ENCODE data around the gene KIAA1217.

DNA sequence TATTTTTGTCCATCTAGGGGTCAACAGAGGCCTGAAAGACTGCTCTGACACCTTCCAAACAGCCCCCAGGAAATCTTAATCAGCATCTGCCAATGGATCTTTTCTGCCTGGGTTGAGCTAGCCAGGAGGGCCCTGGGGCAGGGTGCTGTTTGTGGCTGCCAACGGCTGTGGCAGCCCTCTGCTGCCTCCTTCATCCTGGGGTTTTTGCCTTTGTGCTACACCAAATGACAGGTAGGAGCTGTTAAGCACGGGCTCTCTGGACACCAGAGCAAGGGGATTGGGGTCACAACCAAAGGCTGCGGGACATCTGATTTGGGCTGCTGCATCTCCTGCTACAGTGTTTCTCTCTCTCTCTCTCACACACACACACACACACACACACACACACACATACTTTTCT lies 2.0 kb upstream of the KIAA1217 start:
- TF ChIP-seq, protein P1, sequence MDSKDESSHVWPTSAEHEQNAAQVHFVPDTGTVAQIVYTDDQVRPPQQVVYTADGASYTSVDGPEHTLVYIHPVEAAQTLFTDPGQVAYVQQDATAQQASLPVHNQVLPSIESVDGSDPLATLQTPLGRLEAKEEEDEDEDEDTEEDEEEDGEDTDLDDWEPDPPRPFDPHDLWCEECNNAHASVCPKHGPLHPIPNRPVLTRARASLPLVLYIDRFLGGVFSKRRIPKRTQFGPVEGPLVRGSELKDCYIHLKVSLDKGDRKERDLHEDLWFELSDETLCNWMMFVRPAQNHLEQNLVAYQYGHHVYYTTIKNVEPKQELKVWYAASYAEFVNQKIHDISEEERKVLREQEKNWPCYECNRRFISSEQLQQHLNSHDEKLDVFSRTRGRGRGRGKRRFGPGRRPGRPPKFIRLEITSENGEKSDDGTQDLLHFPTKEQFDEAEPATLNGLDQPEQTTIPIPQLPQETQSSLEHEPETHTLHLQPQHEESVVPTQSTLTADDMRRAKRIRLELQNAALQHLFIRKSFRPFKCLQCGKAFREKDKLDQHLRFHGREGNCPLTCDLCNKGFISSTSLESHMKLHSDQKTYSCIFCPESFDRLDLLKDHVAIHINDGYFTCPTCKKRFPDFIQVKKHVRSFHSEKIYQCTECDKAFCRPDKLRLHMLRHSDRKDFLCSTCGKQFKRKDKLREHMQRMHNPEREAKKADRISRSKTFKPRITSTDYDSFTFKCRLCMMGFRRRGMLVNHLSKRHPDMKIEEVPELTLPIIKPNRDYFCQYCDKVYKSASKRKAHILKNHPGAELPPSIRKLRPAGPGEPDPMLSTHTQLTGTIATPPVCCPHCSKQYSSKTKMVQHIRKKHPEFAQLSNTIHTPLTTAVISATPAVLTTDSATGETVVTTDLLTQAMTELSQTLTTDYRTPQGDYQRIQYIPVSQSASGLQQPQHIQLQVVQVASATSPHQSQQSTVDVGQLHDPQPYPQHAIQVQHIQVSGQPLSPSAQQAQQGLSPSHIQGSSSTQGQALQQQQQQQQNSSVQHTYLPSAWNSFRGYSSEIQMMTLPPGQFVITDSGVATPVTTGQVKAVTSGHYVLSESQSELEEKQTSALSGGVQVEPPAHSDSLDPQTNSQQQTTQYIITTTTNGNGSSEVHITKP (tag by site-specific recombination; IDR thresholded peaks at IDR 0.05), result no peak
- no peak for TF ChIP-seq TCF7L2 (IDR thresholded peaks at IDR 0.05; ENCODE audit: borderline replicate concordance, low read depth, low read length)
- TF ChIP-seq, protein P2, sequence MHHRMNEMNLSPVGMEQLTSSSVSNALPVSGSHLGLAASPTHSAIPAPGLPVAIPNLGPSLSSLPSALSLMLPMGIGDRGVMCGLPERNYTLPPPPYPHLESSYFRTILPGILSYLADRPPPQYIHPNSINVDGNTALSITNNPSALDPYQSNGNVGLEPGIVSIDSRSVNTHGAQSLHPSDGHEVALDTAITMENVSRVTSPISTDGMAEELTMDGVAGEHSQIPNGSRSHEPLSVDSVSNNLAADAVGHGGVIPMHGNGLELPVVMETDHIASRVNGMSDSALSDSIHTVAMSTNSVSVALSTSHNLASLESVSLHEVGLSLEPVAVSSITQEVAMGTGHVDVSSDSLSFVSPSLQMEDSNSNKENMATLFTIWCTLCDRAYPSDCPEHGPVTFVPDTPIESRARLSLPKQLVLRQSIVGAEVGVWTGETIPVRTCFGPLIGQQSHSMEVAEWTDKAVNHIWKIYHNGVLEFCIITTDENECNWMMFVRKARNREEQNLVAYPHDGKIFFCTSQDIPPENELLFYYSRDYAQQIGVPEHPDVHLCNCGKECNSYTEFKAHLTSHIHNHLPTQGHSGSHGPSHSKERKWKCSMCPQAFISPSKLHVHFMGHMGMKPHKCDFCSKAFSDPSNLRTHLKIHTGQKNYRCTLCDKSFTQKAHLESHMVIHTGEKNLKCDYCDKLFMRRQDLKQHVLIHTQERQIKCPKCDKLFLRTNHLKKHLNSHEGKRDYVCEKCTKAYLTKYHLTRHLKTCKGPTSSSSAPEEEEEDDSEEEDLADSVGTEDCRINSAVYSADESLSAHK (tag by site-specific recombination; IDR thresholded peaks at IDR 0.05), result no peak
- TF ChIP-seq ZBTB1 (tag by site-specific recombination; IDR thresholded peaks at IDR 0.05), result no peak
- TF ChIP-seq, protein P3, sequence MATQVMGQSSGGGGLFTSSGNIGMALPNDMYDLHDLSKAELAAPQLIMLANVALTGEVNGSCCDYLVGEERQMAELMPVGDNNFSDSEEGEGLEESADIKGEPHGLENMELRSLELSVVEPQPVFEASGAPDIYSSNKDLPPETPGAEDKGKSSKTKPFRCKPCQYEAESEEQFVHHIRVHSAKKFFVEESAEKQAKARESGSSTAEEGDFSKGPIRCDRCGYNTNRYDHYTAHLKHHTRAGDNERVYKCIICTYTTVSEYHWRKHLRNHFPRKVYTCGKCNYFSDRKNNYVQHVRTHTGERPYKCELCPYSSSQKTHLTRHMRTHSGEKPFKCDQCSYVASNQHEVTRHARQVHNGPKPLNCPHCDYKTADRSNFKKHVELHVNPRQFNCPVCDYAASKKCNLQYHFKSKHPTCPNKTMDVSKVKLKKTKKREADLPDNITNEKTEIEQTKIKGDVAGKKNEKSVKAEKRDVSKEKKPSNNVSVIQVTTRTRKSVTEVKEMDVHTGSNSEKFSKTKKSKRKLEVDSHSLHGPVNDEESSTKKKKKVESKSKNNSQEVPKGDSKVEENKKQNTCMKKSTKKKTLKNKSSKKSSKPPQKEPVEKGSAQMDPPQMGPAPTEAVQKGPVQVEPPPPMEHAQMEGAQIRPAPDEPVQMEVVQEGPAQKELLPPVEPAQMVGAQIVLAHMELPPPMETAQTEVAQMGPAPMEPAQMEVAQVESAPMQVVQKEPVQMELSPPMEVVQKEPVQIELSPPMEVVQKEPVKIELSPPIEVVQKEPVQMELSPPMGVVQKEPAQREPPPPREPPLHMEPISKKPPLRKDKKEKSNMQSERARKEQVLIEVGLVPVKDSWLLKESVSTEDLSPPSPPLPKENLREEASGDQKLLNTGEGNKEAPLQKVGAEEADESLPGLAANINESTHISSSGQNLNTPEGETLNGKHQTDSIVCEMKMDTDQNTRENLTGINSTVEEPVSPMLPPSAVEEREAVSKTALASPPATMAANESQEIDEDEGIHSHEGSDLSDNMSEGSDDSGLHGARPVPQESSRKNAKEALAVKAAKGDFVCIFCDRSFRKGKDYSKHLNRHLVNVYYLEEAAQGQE (tag by site-specific recombination; IDR thresholded peaks at IDR 0.05), result no peak
- TF ChIP-seq, protein P4, sequence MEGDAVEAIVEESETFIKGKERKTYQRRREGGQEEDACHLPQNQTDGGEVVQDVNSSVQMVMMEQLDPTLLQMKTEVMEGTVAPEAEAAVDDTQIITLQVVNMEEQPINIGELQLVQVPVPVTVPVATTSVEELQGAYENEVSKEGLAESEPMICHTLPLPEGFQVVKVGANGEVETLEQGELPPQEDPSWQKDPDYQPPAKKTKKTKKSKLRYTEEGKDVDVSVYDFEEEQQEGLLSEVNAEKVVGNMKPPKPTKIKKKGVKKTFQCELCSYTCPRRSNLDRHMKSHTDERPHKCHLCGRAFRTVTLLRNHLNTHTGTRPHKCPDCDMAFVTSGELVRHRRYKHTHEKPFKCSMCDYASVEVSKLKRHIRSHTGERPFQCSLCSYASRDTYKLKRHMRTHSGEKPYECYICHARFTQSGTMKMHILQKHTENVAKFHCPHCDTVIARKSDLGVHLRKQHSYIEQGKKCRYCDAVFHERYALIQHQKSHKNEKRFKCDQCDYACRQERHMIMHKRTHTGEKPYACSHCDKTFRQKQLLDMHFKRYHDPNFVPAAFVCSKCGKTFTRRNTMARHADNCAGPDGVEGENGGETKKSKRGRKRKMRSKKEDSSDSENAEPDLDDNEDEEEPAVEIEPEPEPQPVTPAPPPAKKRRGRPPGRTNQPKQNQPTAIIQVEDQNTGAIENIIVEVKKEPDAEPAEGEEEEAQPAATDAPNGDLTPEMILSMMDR (tag by site-specific recombination; IDR thresholded peaks at IDR 0.05), result no peak
- TF ChIP-seq ZNF138 (tag by site-specific recombination; IDR thresholded peaks at IDR 0.05; ENCODE audit: borderline replicate concordance), result no peak
- TF ChIP-seq, protein P5, sequence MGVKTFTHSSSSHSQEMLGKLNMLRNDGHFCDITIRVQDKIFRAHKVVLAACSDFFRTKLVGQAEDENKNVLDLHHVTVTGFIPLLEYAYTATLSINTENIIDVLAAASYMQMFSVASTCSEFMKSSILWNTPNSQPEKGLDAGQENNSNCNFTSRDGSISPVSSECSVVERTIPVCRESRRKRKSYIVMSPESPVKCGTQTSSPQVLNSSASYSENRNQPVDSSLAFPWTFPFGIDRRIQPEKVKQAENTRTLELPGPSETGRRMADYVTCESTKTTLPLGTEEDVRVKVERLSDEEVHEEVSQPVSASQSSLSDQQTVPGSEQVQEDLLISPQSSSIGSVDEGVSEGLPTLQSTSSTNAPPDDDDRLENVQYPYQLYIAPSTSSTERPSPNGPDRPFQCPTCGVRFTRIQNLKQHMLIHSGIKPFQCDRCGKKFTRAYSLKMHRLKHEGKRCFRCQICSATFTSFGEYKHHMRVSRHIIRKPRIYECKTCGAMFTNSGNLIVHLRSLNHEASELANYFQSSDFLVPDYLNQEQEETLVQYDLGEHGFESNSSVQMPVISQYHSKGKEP (tag by site-specific recombination; IDR thresholded peaks at IDR 0.05), result no peak
- no peak for TF ChIP-seq ZNF157 (tag by site-specific recombination; IDR thresholded peaks at IDR 0.05)
- TF ChIP-seq ZEB2 (tag by site-specific recombination; IDR thresholded peaks at IDR 0.05), result no peak
- TF ChIP-seq, protein P6, sequence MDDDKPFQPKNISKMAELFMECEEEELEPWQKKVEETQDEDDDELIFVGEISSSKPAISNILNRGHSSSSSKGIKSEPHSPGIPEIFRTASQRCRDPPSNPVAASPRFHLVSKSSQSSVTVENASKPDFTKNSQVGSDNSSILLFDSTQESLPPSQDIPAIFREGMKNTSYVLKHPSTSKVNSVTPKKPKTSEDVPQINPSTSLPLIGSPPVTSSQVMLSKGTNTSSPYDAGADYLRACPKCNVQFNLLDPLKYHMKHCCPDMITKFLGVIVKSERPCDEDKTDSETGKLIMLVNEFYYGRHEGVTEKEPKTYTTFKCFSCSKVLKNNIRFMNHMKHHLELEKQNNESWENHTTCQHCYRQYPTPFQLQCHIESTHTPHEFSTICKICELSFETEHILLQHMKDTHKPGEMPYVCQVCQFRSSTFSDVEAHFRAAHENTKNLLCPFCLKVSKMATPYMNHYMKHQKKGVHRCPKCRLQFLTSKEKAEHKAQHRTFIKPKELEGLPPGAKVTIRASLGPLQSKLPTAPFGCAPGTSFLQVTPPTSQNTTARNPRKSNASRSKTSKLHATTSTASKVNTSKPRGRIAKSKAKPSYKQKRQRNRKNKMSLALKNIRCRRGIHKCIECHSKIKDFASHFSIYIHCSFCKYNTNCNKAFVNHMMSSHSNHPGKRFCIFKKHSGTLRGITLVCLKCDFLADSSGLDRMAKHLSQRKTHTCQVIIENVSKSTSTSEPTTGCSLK (tag by site-specific recombination; IDR thresholded peaks at IDR 0.05), result no peak
- no peak for TF ChIP-seq ZNF558 (tag by site-specific recombination; IDR thresholded peaks at IDR 0.05)
